ENCODE measurements around the gene SNRNP70.
"Not testable (repeated sequence)": the region's sequence is repeated elsewhere in the genome, so short reads cannot be mapped to it uniquely, and the experiment has no call there.

The SNRNP70 gene

GRCh38 chr19:49065905-49066512 lies 19.2 kb upstream of the SNRNP70 start:
- Histone ChIP-seq H3K4me1 (ENCODE audit: control insufficient read depth, insufficient read depth, low read length) (no peaks in the 10 kb centered on the region), H3K9me3 (ENCODE audit: control insufficient read depth, low read length) (peaks cover 8% of the 10 kb centered on the region), H3K4me3 (ENCODE audit: low read length) (no peak overlapping the region), H3K36me3 (ENCODE audit: control insufficient read depth, insufficient read depth, low read length, severe bottlenecking) (no peaks in the 10 kb centered on the region), H3K9ac (ENCODE audit: low read length) (no peak overlapping the region), H3K27me3 (replicated peaks; ENCODE audit: control insufficient read depth, insufficient read depth, low read length) (peaks cover 44% of the 10 kb centered on the region)
- no peak for DNase-seq (ENCODE audit: low read depth)

GRCh38 chr19:49067554-49067953 lies 17.7 kb upstream of the SNRNP70 start:
- no peak overlapping the region for H3K9ac ChIP-seq (ENCODE audit: low read length)
- no peak for DNase-seq (ENCODE audit: low read depth)
- H3K4me3 ChIP-seq (ENCODE audit: low read length) = no peak overlapping the region
- no peaks in the 10 kb centered on the region for H3K36me3 ChIP-seq (ENCODE audit: control insufficient read depth, insufficient read depth, low read length, severe bottlenecking)
- peaks cover 48% of the 10 kb centered on the region for H3K27me3 ChIP-seq (replicated peaks; ENCODE audit: control insufficient read depth, insufficient read depth, low read length)
- no peaks in the 10 kb centered on the region for H3K4me1 ChIP-seq (ENCODE audit: control insufficient read depth, insufficient read depth, low read length)
- H3K9me3 ChIP-seq (ENCODE audit: control insufficient read depth, low read length) = peaks cover 8% of the 10 kb centered on the region

- no peak overlapping the region for H3K9ac ChIP-seq (ENCODE audit: low read length)
- H3K9me3 ChIP-seq (ENCODE audit: control insufficient read depth, low read length) = peaks cover 8% of the 10 kb centered on the region
- no peak for DNase-seq (ENCODE audit: low read depth)
- no peak overlapping the region for H3K4me3 ChIP-seq (ENCODE audit: low read length)
- no peaks in the 10 kb centered on the region for H3K36me3 ChIP-seq (ENCODE audit: control insufficient read depth, insufficient read depth, low read length, severe bottlenecking)
- peaks cover 55% of the 10 kb centered on the region for H3K27me3 ChIP-seq (replicated peaks; ENCODE audit: control insufficient read depth, insufficient read depth, low read length)
- no peaks in the 10 kb centered on the region for H3K4me1 ChIP-seq (ENCODE audit: control insufficient read depth, insufficient read depth, low read length)
Measured at GRCh38 chr19:49069026-49069425, 16.2 kb upstream of the SNRNP70 start.

GRCh38 chr19:49070416-49070815 lies 14.8 kb upstream of the SNRNP70 start:
- Histone ChIP-seq H3K9me3 (ENCODE audit: control insufficient read depth, low read length) (peaks cover 8% of the 10 kb centered on the region), H3K36me3 (ENCODE audit: control insufficient read depth, insufficient read depth, low read length, severe bottlenecking) (no peaks in the 10 kb centered on the region), H3K4me3 (ENCODE audit: low read length) (no peak overlapping the region), H3K27me3 (replicated peaks; ENCODE audit: control insufficient read depth, insufficient read depth, low read length) (peaks cover 48% of the 10 kb centered on the region), H3K4me1 (ENCODE audit: control insufficient read depth, insufficient read depth, low read length) (no peaks in the 10 kb centered on the region), H3K9ac (ENCODE audit: low read length) (no peak overlapping the region)
- no peak for DNase-seq (ENCODE audit: low read depth)

- no peak overlapping the region for H3K4me3 ChIP-seq (ENCODE audit: low read length)
- H3K4me1 ChIP-seq (ENCODE audit: control insufficient read depth, insufficient read depth, low read length) = no peaks in the 10 kb centered on the region
- H3K9ac ChIP-seq (ENCODE audit: low read length) = no peak overlapping the region
- peaks cover 8% of the 10 kb centered on the region for H3K9me3 ChIP-seq (ENCODE audit: control insufficient read depth, low read length)
- peaks cover 38% of the 10 kb centered on the region for H3K27me3 ChIP-seq (replicated peaks; ENCODE audit: control insufficient read depth, insufficient read depth, low read length)
- no peak for DNase-seq (ENCODE audit: low read depth)
- no peaks in the 10 kb centered on the region for H3K36me3 ChIP-seq (ENCODE audit: control insufficient read depth, insufficient read depth, low read length, severe bottlenecking)
Measured at GRCh38 chr19:49071860-49072547, 13.2 kb upstream of the SNRNP70 start.

GRCh38 chr19:49073514-49074378 lies 11.5 kb upstream of the SNRNP70 start:
- DNase-seq (ENCODE audit: low read depth) = no peak
- peaks cover 7% of the 10 kb centered on the region for H3K9me3 ChIP-seq (ENCODE audit: control insufficient read depth, low read length)
- H3K4me1 ChIP-seq (ENCODE audit: control insufficient read depth, insufficient read depth, low read length) = no peaks in the 10 kb centered on the region
- no peak overlapping the region for H3K9ac ChIP-seq (ENCODE audit: low read length)
- H3K27me3 ChIP-seq (replicated peaks; ENCODE audit: control insufficient read depth, insufficient read depth, low read length) = peaks cover 30% of the 10 kb centered on the region
- no peak overlapping the region for H3K4me3 ChIP-seq (ENCODE audit: low read length)
- no peaks in the 10 kb centered on the region for H3K36me3 ChIP-seq (ENCODE audit: control insufficient read depth, insufficient read depth, low read length, severe bottlenecking)

- not testable (repeated sequence) for H3K36me3 ChIP-seq (ENCODE audit: control insufficient read depth, insufficient read depth, low read length, severe bottlenecking); H3K4me3 ChIP-seq (ENCODE audit: low read length); H3K4me1 ChIP-seq (ENCODE audit: control insufficient read depth, insufficient read depth, low read length); H3K9me3 ChIP-seq (ENCODE audit: control insufficient read depth, low read length); H3K9ac ChIP-seq (ENCODE audit: low read length)
- H3K27me3 ChIP-seq (replicated peaks; ENCODE audit: control insufficient read depth, insufficient read depth, low read length) = peaks cover 25% of the 10 kb centered on the region
- peak; percentile 73 for DNase-seq (ENCODE audit: low read depth)
Measured at GRCh38 chr19:49074869-49075268, 10.4 kb upstream of the SNRNP70 start.

- H3K36me3 ChIP-seq (ENCODE audit: control insufficient read depth, insufficient read depth, low read length, severe bottlenecking) = no peaks in the 10 kb centered on the region
- no peaks in the 10 kb centered on the region for H3K9me3 ChIP-seq (ENCODE audit: control insufficient read depth, low read length)
- DNase-seq (ENCODE audit: low read depth) = no peak
- no peaks in the 10 kb centered on the region for H3K27me3 ChIP-seq (replicated peaks; ENCODE audit: control insufficient read depth, insufficient read depth, low read length)
- no peak overlapping the region for H3K9ac ChIP-seq (ENCODE audit: low read length)
- H3K4me1 ChIP-seq (ENCODE audit: control insufficient read depth, insufficient read depth, low read length) = peaks cover 3% of the 10 kb centered on the region
- H3K4me3 ChIP-seq (ENCODE audit: low read length) = no peak overlapping the region
Measured at GRCh38 chr19:49080392-49080791, 4.9 kb upstream of the SNRNP70 start.

GRCh38 chr19:49081273-49081672 lies 4.0 kb upstream of the SNRNP70 start:
- no peak for DNase-seq (ENCODE audit: low read depth)
- H3K36me3 ChIP-seq (ENCODE audit: control insufficient read depth, insufficient read depth, low read length, severe bottlenecking) = no peaks in the 10 kb centered on the region
- H3K27me3 ChIP-seq (replicated peaks; ENCODE audit: control insufficient read depth, insufficient read depth, low read length) = no peaks in the 10 kb centered on the region
- H3K9me3 ChIP-seq (ENCODE audit: control insufficient read depth, low read length) = no peaks in the 10 kb centered on the region
- peaks cover 3% of the 10 kb centered on the region for H3K4me1 ChIP-seq (ENCODE audit: control insufficient read depth, insufficient read depth, low read length)
- no peak overlapping the region for H3K9ac ChIP-seq (ENCODE audit: low read length)
- H3K4me3 ChIP-seq (ENCODE audit: low read length) = no peak overlapping the region

- H3K9me3 ChIP-seq (ENCODE audit: control insufficient read depth, low read length) = no peaks in the 10 kb centered on the region
- peaks cover 15% of the 10 kb centered on the region for H3K36me3 ChIP-seq (ENCODE audit: control insufficient read depth, insufficient read depth, low read length, severe bottlenecking)
- H3K9ac ChIP-seq (ENCODE audit: low read length) = peak overlapping the region; percentile 97
- H3K4me3 ChIP-seq (ENCODE audit: low read length) = peak overlapping the region; percentile 98
- no peak for DNase-seq (ENCODE audit: low read depth)
- no peaks in the 10 kb centered on the region for H3K27me3 ChIP-seq (replicated peaks; ENCODE audit: control insufficient read depth, insufficient read depth, low read length)
- peaks cover 17% of the 10 kb centered on the region for H3K4me1 ChIP-seq (ENCODE audit: control insufficient read depth, insufficient read depth, low read length)
Measured at GRCh38 chr19:49084206-49085019, 838 bp upstream of the SNRNP70 start.

- H3K4me1 ChIP-seq (ENCODE audit: control insufficient read depth, insufficient read depth, low read length) = peaks cover 17% of the 10 kb centered on the region
- no peaks in the 10 kb centered on the region for H3K27me3 ChIP-seq (replicated peaks; ENCODE audit: control insufficient read depth, insufficient read depth, low read length)
- H3K36me3 ChIP-seq (ENCODE audit: control insufficient read depth, insufficient read depth, low read length, severe bottlenecking) = peaks cover 27% of the 10 kb centered on the region
- peak overlapping the region; percentile 97 for H3K9ac ChIP-seq (ENCODE audit: low read length)
- no peak for DNase-seq (ENCODE audit: low read depth)
- H3K4me3 ChIP-seq (ENCODE audit: low read length) = peak overlapping the region; percentile 98
- H3K9me3 ChIP-seq (ENCODE audit: control insufficient read depth, low read length) = no peaks in the 10 kb centered on the region
Measured at GRCh38 chr19:49085868-49086232, 599 bp downstream of the SNRNP70 start.
